ENCODE data around the gene RASA1. TPM values are rescaled to one million over a fixed set of nuclear protein-coding genes. Genes with fewer than 3 reads are reported as not detected.

The RASA1 gene
- total RNA-seq, 4 donors from 2014 or later, result 12.0 to 16.8 (median 12.2) TPM

DNA sequence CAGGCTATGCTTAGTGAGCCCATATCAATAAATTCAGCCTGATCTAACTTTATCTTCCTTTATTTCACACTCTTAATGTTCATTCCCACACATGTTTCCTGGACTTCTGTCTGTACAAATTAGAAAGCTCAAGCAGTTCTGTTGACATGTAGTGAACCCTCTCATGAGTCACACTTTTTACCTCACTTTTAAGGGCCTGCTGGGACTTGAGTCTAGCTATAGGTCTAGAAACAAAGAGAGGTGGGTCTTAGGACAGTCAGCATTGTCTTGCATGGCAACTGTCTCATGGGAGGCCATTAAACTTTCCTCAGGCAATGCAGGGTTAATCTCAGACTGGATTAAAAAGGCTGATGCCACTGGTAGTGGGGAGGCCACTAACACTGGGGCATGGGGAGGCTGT is 153.6 kb downstream of the RASA1 start:
- in situ Hi-C loops (cut with MboI; ENCODE audit: low sequenced_read_pairs in 4 of 4) (loop anchor here (25.0 kb wide), 3 partner anchors 359 to 1266 kb away; partner anchors contain the start of gene COX7C (in 4 of the 4)), intact Hi-C loops (cut with DNase I; ENCODE audit: low total_unique reads) (no loop called here)
- no peak overlapping the region for H3K27ac ChIP-seq
- ATAC-seq, result no peak
- no peak for DNase-seq
- no peaks in the 10 kb centered on the region for H3K9me3 ChIP-seq
- H3K27me3 ChIP-seq, result no peaks in the 10 kb centered on the region
- H3K36me3 ChIP-seq, result no peaks in the 10 kb centered on the region
- no peaks in the 10 kb centered on the region for H3K4me1 ChIP-seq
- H3K4me3 ChIP-seq, result no peak overlapping the region
- TF ChIP-seq, protein P1, sequence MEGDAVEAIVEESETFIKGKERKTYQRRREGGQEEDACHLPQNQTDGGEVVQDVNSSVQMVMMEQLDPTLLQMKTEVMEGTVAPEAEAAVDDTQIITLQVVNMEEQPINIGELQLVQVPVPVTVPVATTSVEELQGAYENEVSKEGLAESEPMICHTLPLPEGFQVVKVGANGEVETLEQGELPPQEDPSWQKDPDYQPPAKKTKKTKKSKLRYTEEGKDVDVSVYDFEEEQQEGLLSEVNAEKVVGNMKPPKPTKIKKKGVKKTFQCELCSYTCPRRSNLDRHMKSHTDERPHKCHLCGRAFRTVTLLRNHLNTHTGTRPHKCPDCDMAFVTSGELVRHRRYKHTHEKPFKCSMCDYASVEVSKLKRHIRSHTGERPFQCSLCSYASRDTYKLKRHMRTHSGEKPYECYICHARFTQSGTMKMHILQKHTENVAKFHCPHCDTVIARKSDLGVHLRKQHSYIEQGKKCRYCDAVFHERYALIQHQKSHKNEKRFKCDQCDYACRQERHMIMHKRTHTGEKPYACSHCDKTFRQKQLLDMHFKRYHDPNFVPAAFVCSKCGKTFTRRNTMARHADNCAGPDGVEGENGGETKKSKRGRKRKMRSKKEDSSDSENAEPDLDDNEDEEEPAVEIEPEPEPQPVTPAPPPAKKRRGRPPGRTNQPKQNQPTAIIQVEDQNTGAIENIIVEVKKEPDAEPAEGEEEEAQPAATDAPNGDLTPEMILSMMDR (IDR thresholded peaks at IDR 0.05 in 4 of 5, conservative IDR thresholded peaks at IDR 0.05 in 1 of 5), result no peak
- TF ChIP-seq POLR2A (IDR thresholded peaks at IDR 0.05), result no peak

DNA sequence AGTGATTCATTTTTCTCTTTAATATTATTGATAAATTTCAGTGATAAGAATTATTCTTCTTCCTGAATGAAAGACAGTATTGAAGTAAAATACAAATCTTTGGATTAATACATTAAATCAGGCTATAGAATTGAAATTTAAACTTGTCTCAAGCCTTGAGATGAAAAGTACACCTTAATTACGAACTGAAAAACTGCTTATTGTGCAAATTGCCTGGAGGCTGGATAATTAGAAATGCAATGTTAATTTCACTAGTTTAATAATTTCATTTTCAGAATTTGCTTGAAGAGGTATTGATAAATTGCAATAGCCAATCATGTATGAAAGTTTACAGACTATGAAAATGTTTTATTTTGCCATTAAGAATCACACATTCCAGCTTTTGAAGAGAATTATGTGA is 156.1 kb downstream of the RASA1 start:
- Histone ChIP-seq H3K9me3 (no peaks in the 10 kb centered on the region), H3K4me1 (no peaks in the 10 kb centered on the region), H3K27me3 (no peaks in the 10 kb centered on the region), H3K36me3 (no peaks in the 10 kb centered on the region), H3K27ac (no peak overlapping the region), H3K4me3 (no peak overlapping the region)
- no peak for TF ChIP-seq POLR2A (IDR thresholded peaks at IDR 0.05)
- TF ChIP-seq, protein P1 (IDR thresholded peaks at IDR 0.05 in 4 of 5, conservative IDR thresholded peaks at IDR 0.05 in 1 of 5), result no peak
- intact Hi-C loops (cut with DNase I; ENCODE audit: low total_unique reads), result no loop called here
- ATAC-seq, result no peak
- in situ Hi-C loops (cut with MboI; ENCODE audit: low sequenced_read_pairs in 4 of 4), result loop anchor here (25.0 kb wide), 3 partner anchors 361 to 1264 kb away; partner anchors contain the start of gene COX7C (in 4 of the 4)
- DNase-seq, result no peak

DNA sequence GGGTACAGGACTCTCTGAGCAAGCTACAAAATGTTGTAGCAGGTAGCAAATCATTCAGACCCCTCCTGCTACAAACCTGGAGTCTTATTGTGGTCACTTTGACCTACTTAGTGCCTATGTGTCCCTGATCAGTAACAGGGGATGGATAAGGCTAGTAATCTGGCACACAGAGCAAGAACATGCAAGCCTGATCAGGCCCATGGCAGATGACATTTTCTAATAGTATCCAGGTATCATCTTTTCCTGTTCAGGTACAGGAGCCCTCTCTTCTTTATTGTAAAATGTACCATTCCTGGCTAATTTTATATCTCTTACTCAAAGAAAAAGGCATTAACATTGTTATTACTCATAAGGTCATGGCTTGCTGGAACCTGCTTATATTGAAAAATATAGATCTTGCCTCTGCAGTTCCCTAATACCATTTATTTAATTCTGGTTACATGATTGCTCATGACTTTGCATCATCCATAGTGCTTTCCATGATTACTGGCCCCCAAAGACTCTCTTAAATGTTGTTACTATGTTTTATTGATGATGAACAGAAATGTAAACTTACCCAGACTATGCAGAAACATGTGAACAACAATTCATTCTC is 163.3 kb downstream of the RASA1 start:
- DNase-seq (no peak), ATAC-seq (no peak)
- TF ChIP-seq, protein P1 (IDR thresholded peaks at IDR 0.05 in 4 of 5, conservative IDR thresholded peaks at IDR 0.05 in 1 of 5), result no peak
- no peak for TF ChIP-seq POLR2A (IDR thresholded peaks at IDR 0.05)
- in situ Hi-C loops (cut with MboI; ENCODE audit: low sequenced_read_pairs in 4 of 4) (no loop called here), intact Hi-C loops (cut with DNase I; ENCODE audit: low total_unique reads) (no loop called here)
- Histone ChIP-seq H3K9me3 (no peaks in the 10 kb centered on the region), H3K4me3 (no peak overlapping the region), H3K27me3 (no peaks in the 10 kb centered on the region), H3K4me1 (no peaks in the 10 kb centered on the region), H3K36me3 (no peaks in the 10 kb centered on the region), H3K27ac (no peak overlapping the region)

DNA sequence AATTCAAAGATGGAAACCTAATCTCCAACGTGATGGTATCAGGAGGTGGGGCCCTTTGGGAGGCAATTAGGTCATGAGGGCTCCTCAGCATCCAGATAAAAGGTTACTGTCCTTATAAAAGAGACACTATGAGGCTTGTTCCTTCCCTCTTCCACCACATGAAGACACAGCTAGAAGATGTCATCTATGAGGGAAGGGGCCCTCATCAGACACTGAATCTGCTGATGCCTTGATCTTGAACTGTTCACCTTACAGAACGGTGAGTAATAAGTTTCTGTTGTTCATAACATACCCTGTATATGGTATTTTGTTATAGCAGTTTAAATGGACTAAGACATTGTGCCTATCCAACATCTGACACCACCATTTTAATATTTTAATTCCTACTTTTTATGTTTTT is 164.8 kb downstream of the RASA1 start:
- intact Hi-C loops (cut with DNase I; ENCODE audit: low total_unique reads), result no loop called here
- Histone ChIP-seq H3K27me3 (no peaks in the 10 kb centered on the region), H3K36me3 (no peaks in the 10 kb centered on the region), H3K4me1 (no peaks in the 10 kb centered on the region), H3K4me3 (no peak overlapping the region), H3K27ac (no peak overlapping the region), H3K9me3 (no peaks in the 10 kb centered on the region)
- ATAC-seq (no peak), DNase-seq (no peak)
- TF ChIP-seq, protein P1 (IDR thresholded peaks at IDR 0.05 in 4 of 5, conservative IDR thresholded peaks at IDR 0.05 in 1 of 5), result no peak
- no peak for TF ChIP-seq POLR2A (IDR thresholded peaks at IDR 0.05)
- in situ Hi-C loops (cut with MboI; ENCODE audit: low sequenced_read_pairs in 4 of 4), result no loop called here

DNA sequence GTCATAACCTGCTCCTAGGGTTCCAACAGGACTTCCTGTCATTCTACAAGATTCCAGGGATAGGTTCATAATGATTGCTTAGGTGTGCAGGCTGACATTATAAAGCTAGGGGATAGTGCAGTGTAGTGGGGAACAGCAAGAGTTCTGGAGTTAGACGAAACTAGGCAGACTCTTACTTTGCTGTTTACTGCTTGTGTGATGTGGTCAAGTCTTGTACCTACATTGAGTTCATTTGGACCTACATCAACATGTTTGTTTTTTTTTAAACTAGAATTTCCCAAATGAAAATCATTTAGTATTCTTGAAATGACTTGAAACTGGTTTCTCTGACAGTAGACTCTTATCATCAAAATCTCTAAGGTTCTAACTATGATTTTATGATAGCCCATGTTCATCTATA is 166.3 kb downstream of the RASA1 start:
- no peak overlapping the region for H3K4me3 ChIP-seq
- H3K27me3 ChIP-seq, result no peaks in the 10 kb centered on the region
- no peak for DNase-seq
- TF ChIP-seq, protein P1 (IDR thresholded peaks at IDR 0.05 in 4 of 5, conservative IDR thresholded peaks at IDR 0.05 in 1 of 5), result no peak
- TF ChIP-seq POLR2A (IDR thresholded peaks at IDR 0.05), result no peak
- no peak for ATAC-seq
- H3K27ac ChIP-seq, result no peak overlapping the region
- no peaks in the 10 kb centered on the region for H3K9me3 ChIP-seq
- intact Hi-C loops (cut with DNase I; ENCODE audit: low total_unique reads) (no loop called here), in situ Hi-C loops (cut with MboI; ENCODE audit: low sequenced_read_pairs in 4 of 4) (no loop called here)
- no peaks in the 10 kb centered on the region for H3K4me1 ChIP-seq
- no peaks in the 10 kb centered on the region for H3K36me3 ChIP-seq

Data from gastrocnemius medialis (tissue), 4 donors.